ENCODE measurements around the gene EDEM1.
"Not testable (repeated sequence)": the region's sequence is repeated elsewhere in the genome, so short reads cannot be mapped to it uniquely, and the experiment has no call there.

The EDEM1 gene

DNA sequence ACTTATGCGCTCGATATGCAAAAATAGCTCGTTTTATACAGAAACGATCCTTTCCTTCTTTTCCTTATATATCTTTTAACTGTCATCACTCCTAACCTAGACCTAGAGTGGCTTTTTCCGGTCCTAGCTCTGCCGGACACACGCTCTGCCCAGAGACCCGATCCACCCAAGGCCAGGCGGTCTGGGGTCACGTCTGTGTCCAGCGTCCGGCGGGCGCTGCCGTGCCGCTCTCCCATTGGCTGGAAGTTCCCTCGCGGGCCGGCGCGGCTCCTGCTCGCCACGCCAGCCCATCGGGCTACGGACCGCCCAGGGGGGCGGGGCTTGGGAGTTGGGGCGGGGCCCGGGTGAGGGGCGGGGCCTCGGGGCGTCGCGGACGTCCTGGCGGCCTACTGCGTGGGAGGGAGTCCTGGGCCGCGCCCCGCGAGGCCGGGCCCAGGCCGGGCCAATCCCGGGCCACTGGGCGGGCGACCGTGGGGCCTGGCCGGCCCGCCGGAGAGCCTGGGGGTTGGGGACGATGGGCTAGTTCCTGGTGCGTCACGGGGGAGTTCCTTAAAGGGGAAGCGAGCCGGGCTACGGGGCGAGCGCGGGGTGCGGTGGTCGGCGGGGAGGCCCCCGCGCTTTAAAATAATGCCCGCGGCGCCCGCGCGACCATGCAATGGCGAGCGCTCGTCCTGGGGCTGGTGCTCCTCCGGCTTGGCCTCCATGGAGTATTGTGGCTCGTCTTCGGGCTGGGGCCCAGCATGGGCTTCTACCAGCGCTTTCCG, at the start of gene EDEM1:
Gene EDEM1 (plus strand): TSS at position 552 of the 764 bp plus-strand sequence. CDS start 99 bp downstream, at position 651.
- DNase-seq (ENCODE audit: low read depth in 2 of 2) = peak; percentile 90 to 92

DNA sequence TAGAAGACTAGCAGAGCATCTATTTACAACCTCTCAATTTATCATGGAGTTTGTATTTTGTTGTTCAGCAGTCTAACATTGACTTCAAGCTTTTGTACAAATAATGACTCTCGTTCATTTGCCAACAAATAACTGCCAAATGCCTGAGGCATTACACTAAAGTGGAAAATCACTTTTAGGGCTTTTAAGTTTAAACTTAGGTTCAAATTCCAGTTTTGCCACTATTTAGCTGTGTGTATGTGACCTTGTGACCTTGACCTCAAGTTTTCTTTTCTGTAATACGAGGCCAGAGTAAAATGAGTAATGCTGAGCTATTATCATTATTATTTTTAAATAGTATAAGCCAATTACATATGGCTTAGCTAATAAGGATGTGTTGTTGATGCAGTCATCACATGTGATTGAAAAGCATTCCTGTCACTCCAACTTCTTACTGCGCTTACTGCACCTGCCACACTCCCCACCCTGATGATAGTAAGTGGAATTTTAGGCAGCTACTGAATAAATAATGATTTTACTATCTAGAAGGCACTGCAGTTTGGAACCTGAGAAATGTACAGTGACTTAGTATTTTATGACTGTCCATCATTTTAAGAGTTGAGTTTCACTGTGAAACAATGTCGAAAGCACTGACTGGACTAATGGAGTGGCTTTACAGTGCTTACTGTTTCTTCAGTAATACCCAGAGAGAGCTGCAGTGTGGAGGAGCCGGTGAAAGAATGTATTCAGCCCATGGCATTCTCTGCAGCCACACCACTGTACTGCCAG, 49.1 kb upstream of the EDEM1 start:
- no peak for DNase-seq (ENCODE audit: low read depth in 2 of 2)

DNA sequence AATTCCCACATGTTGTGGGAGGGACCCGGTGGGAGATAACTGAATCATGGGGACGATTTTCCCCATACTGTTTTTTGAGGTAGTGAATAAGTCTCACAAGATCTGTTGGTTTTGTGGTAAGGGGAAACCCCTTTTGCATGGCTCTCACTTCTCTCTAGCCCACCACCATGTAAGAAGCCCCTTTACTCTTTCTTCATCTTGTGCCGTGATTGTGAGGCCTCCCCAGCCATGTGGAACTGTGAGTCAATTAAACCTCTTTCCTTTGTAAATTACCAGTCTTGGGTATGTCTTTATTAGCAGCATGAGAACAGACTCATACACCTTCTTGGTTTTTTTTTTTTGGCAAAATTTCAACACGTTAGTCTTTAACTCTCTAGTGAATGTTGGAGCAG, 47.3 kb upstream of the EDEM1 start:
- no peak for DNase-seq (ENCODE audit: low read depth in 2 of 2)

DNA sequence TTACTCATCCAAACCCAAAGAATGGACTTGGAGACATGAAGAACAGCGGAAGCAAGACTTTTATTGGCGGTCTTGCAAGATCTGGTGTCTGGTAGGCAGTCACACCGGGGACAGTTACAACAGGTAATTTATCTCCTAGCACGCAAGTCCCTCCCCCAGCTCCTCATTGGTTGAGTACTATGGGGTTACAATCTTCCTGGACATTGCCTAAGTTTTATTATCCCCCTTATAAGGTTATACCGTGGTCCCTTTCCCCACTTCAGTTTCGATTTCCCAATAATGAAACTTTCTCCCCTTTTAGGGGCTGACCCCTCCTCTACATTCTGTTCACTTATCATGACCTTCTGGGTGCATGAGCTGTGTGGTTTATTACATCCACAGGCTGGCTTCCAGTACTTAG, 46.7 kb upstream of the EDEM1 start:
- no peak for DNase-seq (ENCODE audit: low read depth in 2 of 2)

DNA sequence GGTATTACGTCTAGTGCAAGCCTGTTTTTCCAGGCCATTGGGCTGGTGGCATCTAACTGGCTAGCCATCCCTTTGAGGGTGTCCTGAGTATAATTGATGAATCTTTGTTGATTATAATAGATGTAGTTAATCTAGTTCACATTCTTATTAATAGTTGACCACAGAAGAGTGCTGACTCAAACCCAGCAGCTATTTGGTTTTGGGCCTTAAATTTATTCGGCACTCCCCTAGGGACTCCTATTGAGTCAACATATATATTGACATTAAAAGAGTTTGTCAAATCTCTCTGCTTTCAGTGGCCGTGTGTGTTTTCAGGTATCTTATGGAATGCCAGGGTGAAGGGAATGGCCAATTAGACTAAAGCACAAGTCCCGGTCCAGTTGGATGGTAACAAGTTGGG, 45.7 kb upstream of the EDEM1 start:
- no peak for DNase-seq (ENCODE audit: low read depth in 2 of 2)

DNA sequence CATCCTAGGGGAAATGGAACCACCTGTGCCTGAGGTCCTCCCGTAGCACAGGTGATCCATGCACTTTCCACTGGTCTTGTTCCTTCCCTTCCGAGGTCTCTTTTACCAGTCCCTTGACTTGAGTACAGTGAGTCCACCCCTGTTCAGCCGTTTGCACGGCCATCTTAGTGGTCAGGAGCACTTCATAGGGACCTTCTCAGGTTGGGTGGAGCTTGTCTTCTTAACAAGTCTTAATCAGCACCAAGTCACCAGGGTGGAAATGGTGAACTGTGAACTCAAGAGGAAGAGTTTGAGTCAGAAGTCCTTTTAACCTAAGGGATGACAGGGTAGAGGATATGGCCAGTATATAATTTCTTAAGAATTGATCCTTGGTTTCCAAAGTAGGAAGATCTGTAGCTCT, 44.0 kb upstream of the EDEM1 start:
- no peak for DNase-seq (ENCODE audit: low read depth in 2 of 2)

DNA sequence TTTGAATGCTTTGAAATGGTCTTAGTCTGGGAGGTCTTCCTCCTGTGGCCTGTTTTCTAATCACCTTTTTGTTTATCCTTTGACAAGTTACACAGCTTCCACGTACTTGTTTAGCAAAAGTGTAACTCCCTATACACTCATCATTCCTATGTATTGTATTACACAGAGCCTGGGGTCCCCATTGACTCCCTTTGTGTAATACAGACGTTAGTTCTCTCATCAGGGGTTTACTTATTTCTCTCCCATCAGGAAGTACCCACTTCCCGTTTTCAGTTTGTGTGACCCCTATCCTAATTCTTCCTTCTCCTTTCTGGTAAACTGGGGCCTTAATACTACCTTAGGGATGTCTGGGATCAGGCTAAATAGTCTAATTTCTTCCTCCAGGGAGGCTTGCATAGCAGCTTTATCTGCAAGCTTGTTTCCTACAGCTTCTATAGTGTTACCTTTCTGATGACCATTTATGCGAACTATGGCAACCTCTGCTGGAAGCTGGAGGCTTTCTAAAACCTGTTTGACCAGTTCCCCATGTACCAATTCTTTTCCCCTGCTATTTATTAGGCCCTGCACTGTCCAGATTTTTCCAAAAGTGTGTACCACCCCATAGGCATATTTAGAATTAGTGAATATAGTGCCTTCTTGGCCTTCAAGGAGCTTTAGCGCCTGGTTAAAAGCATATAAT, 43.1 kb upstream of the EDEM1 start:
- DNase-seq (ENCODE audit: low read depth in 2 of 2) = no peak

DNA sequence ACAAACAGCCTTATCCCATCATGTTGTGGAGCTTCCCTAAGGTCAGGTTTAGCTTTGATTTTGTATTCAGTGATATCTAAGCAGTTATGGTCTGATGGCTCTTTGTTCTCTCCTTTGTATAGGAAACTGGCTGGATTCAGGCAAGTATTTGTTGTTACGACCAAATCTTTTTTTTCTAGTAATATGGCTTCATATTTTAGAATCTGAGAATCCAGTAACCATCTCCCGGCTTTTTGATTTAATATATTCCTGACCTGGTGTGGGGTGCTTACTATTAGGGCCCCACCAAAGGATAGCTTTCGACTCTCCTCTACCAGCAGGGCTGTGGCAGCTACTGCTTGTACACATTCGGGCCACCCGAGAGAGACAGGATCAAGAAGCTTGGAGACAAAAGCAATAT, 42.4 kb upstream of the EDEM1 start:
- no peak for DNase-seq (ENCODE audit: low read depth in 2 of 2)

DNA sequence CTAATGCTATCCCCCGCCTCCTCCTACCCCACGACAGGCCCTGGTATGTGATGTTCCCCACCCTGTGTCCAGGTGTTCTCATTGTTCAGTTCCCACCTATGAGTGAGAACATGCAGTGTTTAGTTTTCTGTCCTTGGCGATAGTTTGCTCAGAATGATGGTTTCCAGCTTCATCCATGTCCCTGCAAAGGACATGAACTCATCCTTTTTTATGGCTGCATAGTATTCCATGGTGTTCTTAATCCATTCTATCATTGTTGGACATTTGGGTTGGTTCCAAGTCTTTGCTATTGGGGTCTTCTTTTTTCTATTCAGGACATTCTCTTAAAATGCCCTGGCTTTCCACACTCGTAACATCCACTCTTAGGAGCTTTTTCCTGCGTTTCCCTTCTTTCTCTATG, 40.4 kb upstream of the EDEM1 start:
- not testable (repeated sequence) for DNase-seq (ENCODE audit: low read depth in 2 of 2)

DNA sequence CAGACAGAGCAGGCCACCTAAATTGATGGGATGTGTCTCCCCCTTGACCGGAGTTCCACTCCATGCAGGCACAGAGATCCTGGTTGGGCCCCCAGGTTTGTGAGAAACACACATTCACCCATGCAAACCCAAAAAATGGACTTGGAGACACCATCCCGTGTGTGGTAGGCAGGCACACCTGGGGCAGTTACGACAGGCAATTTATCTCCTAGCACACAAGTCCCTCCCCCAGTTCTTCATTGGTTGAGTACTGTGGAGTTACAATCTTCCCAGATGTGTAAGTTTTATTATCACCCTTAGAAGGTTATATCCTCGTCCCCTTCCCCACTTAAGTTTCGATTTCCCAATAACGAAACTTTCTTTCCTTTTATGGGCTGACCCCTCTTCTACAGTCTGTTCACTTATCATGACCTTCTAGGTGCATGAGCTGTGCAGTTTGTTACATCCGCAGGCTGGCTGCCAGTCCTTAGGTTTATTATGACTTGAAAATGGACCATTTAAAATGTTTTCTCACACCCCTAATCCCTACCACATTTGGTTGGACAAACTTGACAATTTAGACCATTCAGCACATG, 38.1 kb upstream of the EDEM1 start:
- no peak for DNase-seq (ENCODE audit: low read depth in 2 of 2)

DNA sequence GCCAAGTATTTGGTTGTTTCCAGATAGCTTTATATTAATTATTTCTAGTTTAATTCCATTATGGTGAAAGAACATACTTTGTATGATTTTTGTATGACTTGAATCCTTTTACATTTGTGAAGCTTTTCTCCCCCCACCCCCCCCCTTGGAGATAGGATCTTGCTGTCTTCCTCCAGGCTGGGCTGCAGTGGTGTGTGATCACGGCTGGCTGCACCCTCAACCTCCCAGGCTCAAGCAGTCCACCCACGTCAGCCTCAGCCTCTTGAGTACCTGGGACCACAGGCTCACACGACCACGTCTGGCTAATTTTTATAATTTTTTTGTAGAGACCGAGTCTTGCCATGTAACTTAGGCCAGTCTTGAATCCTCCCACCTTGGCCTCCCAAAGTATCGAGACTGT, 35.9 kb upstream of the EDEM1 start:
- DNase-seq (ENCODE audit: low read depth in 2 of 2) = no peak

DNA sequence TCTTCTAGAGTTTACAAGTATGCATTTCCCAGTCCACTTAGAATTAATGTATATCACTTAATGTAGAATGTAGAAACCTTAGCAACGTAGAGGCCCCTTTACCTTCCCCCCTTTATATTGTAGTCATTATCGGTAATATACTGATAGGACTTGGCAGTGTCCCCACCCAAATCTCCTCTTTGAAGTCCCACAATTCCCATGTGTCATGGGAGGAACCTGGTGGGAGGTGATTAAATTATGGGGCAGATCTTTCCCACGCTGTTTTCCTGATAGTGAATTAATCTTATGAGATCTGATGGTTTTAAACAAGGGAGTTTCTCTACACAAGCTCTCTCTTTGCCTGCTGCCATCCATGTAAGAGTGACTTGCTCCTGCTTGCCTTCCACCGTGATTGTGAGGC, 34.4 kb upstream of the EDEM1 start:
- no peak for DNase-seq (ENCODE audit: low read depth in 2 of 2)

DNA sequence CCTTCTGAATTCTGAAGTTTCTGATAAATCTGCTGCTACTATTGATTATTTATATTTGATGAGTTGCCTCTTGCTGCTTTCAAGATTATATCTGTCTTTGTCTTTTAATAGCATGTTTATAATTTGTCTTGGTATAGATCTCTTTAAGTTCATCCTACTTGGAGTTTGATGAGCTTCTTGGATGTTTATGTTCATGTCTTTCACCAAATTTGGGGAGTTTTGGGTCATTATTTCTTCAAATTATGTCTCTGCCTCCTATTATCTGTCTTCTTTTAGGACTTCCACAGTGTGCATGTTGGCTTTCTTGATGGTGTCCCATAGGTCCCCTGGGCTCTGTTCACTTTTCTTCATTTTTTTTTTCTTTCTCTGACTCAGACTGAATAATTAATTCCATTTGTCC, 32.3 kb upstream of the EDEM1 start:
- DNase-seq (ENCODE audit: low read depth in 2 of 2) = no peak

DNA sequence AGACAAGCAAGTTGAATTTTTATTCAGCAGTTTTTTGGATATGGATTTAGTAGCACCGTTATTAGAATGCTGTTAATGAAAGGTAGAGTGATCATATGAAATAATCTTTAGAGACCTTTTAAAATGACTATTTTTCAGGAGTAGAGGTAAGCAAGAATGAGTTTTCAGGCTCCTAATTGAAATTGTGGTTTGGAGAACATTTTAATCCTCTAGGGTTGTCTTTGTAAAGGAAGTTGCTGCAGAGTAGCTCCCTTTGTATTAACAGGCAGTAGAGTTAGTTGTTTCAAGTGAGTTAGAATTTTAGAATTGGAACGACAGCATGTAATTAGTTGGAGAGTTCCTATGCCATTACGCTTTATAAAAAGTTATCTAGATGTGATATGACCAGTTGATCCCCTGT, 27.2 kb upstream of the EDEM1 start:
- no peak for DNase-seq (ENCODE audit: low read depth in 2 of 2)

DNA sequence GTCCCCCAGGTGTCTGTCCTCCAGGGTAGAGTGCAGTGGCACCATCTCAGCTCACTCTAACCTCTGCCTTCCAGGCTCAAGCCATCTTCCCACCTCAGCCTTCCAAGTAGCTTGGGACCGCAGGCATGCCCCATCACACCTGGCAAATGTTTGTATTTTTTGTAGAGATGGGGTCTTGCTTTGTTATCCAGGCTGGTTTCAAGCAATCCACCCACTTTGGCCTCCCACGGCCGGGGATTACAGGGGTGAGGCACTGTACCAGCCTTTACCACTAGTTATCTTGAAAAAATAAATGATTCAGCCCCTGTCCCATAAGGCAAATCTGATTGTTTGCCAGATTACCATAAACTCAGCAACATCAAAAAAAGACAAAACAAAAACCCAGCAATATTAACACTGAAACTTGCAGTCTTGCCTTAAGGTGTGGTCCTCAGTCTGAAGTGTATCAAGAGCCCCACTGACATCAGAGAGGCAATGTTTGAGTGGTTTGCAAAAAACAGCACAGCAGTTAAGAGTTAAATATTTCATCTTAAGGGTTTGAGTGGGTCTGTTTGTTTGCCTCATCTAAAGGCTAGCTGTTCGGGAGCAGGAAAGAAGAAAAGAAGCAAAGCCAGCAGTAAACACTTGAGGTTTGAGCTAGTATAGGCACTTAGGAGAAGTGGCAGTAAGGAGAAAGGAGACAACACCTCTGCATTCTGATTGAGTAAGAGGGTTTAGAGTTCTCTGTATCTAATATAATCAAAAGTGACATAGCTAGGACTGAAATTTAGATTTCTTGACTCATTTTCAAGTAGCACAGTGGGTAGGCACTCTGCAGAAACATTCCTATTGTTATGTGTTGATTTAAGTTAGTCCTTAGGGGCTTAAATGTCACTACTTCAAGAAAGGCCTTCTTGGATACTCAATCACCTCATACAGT, 26.3 kb upstream of the EDEM1 start:
- no peak for DNase-seq (ENCODE audit: low read depth in 2 of 2)

DNA sequence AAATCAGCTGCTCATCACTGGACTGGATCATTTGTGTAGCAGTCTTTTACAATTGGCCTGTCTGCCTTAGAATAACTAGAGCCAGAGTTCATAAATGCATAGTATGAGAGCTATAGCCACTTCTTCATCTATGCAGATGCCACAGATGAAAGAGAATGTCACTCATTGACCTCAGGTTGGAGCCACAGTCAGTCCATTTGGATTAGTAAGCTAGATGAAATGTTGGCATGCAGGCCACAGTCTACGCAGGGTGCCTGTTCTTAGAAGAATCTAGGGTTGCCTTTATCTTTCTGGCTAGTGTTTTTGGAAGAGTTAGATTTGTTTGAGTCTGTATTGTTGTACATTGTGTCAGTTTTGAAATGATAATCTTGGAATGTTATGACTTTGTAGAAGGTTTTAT, 25.4 kb upstream of the EDEM1 start:
- no peak for DNase-seq (ENCODE audit: low read depth in 2 of 2)

DNA sequence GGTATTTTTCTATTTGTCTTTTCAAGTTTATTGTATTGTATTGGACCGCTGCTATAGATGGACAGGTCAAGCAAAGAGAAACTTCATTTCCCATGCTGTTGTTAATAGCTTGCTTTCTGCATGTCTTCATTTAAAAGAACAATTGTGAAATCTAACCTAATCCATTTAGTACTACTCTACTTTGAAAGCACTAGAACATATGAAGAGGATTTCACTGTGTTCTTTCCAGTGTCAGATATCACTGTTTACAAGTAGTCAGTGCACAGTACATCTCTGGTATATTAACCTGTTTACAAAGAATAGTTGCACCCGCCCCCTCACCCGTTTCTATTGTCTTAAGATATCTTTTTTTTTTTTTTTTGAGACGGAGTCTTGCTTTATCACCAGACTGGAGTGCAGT, 21.8 kb upstream of the EDEM1 start:
- DNase-seq (ENCODE audit: low read depth in 2 of 2) = no peak

DNA sequence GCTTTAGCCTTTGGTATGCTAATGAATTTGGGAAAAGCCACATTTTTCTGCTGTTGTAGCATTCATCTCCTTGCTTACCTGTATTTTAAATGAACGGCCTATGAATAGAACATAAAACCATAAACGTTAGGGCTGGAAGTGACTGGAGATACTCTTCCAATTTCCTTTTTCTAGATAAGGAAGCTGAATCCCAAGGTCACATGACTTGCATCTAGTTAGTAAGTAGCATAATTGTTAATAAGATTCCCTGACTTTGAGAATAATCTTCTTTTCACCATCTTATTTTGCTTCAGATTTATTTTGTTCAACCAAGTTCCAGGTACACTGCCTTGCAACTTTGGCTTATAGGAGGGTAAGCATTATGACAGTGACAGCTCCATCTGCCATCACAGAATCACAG, 20.7 kb upstream of the EDEM1 start:
- no peak for DNase-seq (ENCODE audit: low read depth in 2 of 2)

DNA sequence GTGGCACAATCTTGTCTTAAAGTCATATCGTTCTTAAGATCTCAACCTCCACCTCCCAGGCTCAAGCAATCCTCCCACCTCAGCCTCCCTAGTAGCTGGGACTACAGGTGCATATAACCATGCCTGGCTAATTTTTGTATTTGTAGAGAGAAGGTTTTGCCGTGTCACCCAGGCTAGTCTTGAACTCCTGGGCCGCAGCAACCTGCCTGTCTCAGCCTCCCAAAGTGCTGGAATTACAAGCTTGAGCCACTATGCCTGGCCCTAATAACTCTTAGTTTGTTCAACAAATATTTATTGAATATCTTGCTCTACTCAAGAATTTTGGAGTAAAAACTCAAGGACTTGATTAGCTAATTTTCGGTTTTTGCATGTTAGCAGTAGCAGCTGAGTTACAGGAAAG, 19.4 kb upstream of the EDEM1 start:
- DNase-seq (ENCODE audit: low read depth in 2 of 2) = no peak

DNA sequence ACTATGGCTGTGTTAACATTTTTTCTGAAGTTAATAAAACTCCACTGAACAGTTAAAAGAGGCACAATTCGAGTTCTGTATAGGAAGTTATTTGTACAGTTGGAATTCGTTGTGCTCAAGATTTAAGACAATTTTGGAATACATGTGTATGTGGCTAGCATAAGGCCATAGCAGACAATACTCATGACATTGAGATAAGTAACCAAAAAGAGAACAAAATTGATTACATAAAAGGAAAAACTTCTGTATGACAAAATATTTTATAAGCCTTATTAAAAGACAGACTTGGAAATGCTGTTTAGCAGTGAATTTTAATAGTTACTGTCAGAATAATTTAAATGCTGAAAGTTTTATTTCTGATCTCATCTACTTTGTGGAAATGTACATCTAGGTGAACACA, 17.7 kb upstream of the EDEM1 start:
- DNase-seq (ENCODE audit: low read depth in 2 of 2) = no peak

DNA sequence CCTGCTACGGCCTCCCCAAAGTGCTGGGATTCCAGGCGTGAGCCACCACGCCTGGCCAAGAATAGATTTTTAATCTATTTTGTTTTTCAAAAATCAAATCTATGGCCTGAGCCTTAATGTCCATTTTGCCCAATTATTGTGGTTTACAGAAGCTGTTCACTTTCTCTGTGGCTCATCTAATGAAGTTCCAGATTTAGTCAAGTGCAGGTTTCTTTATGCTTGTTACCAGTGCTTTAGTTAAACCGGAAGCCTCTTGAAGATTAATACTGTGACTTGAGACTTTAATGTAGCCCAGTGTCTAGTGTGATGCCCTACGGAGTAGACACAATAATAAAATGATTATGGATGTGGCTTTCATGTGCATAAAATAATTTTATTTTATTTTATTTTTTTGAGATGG, 16.5 kb upstream of the EDEM1 start:
- DNase-seq (ENCODE audit: low read depth in 2 of 2) = no peak
